Measurements from ENCODE around the gene EPHA4.

EPHA4 gene

GRCh38 chr2:221571551-221572218, 419 bp downstream of the EPHA4 start:
- no peaks in the 10 kb centered on the region for H3K36me3 ChIP-seq
- intact Hi-C loops (cut with DNase I; ENCODE audit: low total_unique reads) = loop anchor here (2.0 to 10.0 kb wide), 2 partner anchors 885 to 1837 kb away; no protein-coding TSS in a partner anchor
- no peak for TF ChIP-seq CTCF (IDR thresholded peaks at IDR 0.05)
- peaks cover 0 to 45% (median 18%) of the 10 kb centered on the region in 4 donors for H3K4me1 ChIP-seq
- DNase-seq = peak; percentile 33 to 67
- H3K9me3 ChIP-seq = no peaks in the 10 kb centered on the region
- H3K27me3 ChIP-seq = peaks cover 0 to 10% of the 10 kb centered on the region in 2 donors
- peak overlapping the region; percentile 81 to 83 for H3K27ac ChIP-seq
- H3K4me3 ChIP-seq = peak overlapping the region; percentile 70 to 89

GRCh38 chr2:221571025-221571550, 1.0 kb downstream of the EPHA4 start:
- H3K27ac ChIP-seq = peak overlapping the region; percentile 81 to 83
- H3K4me3 ChIP-seq = peak overlapping the region; percentile 70 to 89
- H3K9me3 ChIP-seq = no peaks in the 10 kb centered on the region
- no peak for TF ChIP-seq CTCF (IDR thresholded peaks at IDR 0.05)
- intact Hi-C loops (cut with DNase I; ENCODE audit: low total_unique reads) = loop anchor here (10.0 kb wide), 1 partner anchor 1836 kb away; no protein-coding TSS in a partner anchor
- DNase-seq = peak in 1 of 2 donors; percentile 65
- peaks cover 0 to 45% (median 18%) of the 10 kb centered on the region in 4 donors for H3K4me1 ChIP-seq
- H3K27me3 ChIP-seq = peaks cover 0 to 10% of the 10 kb centered on the region in 2 donors
- no peaks in the 10 kb centered on the region for H3K36me3 ChIP-seq

- peak in 1 of 2 donors; percentile 65 for DNase-seq
- intact Hi-C loops (cut with DNase I; ENCODE audit: low total_unique reads) = loop anchor here (10.0 kb wide), 1 partner anchor 1836 kb away; no protein-coding TSS in a partner anchor
- no peak for TF ChIP-seq CTCF (IDR thresholded peaks at IDR 0.05)
- Histone ChIP-seq H3K4me3 (peak overlapping the region; percentile 70 to 89), H3K4me1 (peaks cover 0 to 45% (median 18%) of the 10 kb centered on the region in 4 donors), H3K9me3 (no peaks in the 10 kb centered on the region), H3K36me3 (no peaks in the 10 kb centered on the region), H3K27me3 (peaks cover 0 to 10% of the 10 kb centered on the region in 2 donors), H3K27ac (no peak overlapping the region)
Measured at GRCh38 chr2:221570321-221570935, 1.7 kb downstream of the EPHA4 start.

GRCh38 chr2:221569871-221570270, 2.2 kb downstream of the EPHA4 start:
- Histone ChIP-seq H3K4me3 (peak overlapping the region; percentile 70 to 89), H3K27ac (no peak overlapping the region), H3K9me3 (no peaks in the 10 kb centered on the region), H3K4me1 (peaks cover 0 to 45% (median 18%) of the 10 kb centered on the region in 4 donors), H3K36me3 (no peaks in the 10 kb centered on the region), H3K27me3 (peaks cover 0 to 10% of the 10 kb centered on the region in 2 donors)
- intact Hi-C loops (cut with DNase I; ENCODE audit: low total_unique reads) = loop anchor here (10.0 kb wide), 1 partner anchor 1835 kb away; no protein-coding TSS in a partner anchor
- TF ChIP-seq CTCF (IDR thresholded peaks at IDR 0.05) = no peak
- DNase-seq = no peak

GRCh38 chr2:221569425-221569845, 2.7 kb downstream of the EPHA4 start:
- H3K9me3 ChIP-seq = no peaks in the 10 kb centered on the region
- peak overlapping the region in 1 of 2 donors; percentile 89 for H3K4me3 ChIP-seq
- no peak overlapping the region for H3K27ac ChIP-seq
- no peak for TF ChIP-seq CTCF (IDR thresholded peaks at IDR 0.05)
- H3K4me1 ChIP-seq = peaks cover 0 to 43% (median 18%) of the 10 kb centered on the region in 4 donors
- H3K27me3 ChIP-seq = peaks cover 0 to 10% of the 10 kb centered on the region in 2 donors
- intact Hi-C loops (cut with DNase I; ENCODE audit: low total_unique reads) = no loop called here
- no peaks in the 10 kb centered on the region for H3K36me3 ChIP-seq
- no peak for DNase-seq
